ENCODE measurements around the gene TGFBI.

Gene TGFBI

DNA sequence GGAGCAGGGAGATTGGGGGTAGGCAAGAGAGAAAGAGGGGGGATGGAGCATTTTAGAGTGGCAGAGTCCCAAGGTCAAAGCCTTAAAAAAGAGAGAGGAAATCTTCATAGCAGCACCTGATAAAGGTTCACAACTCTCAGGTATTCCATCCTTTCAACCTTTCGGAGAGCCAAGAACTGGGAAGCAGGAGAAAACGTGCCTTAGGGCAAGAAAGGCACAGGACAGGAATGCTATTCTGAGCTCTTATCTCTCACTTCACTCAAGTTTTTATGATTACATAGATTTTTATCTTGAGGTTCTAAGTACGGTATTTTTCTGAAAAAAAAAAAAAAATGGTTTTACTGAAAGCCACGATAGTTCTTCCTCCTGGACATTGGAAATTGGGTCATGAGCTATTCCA lies 69.4 kb downstream of the TGFBI start:
- no peak for DNase-seq

DNA sequence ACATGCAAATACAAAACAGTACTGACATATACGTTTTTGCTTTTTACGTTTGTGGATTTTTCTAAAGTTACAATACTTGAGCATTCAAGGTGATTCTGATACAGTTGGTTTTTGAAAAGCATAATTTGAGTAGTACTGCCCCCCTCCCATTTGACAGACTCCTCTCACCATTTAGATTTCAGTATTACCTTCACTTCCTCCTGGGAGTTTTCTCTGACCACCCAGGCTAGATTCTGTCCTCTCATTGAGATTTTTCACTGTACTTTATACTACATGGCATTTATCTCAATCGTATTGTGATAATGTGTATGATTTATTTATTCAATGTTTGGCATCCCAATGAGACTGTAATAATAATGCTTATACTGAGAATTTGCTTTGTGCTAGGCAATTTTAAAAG lies 71.1 kb downstream of the TGFBI start:
- no peak for DNase-seq

GRCh38 chr5:136101884-136102283 lies 73.1 kb downstream of the TGFBI start:
- no peak for DNase-seq

DNA sequence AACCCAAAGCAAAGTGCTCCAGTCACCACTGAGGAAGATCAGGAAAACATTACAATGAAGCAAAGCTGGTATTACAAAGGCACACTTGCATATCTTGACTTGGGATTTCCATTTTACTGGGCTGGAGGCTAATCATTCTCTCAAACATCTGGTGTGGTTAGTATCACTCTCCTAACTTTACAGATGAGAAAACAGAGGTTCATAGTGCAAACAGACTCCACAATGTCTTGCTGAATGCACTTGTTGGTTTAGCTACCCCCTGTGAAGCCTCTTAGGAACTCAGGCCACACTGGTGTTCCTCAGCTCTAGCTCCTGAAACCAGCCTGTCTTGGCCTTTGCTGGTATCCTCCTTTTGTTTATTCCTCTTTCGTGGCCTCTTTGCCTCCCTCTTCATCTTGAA lies 74.3 kb downstream of the TGFBI start:
- no peak for DNase-seq

DNA sequence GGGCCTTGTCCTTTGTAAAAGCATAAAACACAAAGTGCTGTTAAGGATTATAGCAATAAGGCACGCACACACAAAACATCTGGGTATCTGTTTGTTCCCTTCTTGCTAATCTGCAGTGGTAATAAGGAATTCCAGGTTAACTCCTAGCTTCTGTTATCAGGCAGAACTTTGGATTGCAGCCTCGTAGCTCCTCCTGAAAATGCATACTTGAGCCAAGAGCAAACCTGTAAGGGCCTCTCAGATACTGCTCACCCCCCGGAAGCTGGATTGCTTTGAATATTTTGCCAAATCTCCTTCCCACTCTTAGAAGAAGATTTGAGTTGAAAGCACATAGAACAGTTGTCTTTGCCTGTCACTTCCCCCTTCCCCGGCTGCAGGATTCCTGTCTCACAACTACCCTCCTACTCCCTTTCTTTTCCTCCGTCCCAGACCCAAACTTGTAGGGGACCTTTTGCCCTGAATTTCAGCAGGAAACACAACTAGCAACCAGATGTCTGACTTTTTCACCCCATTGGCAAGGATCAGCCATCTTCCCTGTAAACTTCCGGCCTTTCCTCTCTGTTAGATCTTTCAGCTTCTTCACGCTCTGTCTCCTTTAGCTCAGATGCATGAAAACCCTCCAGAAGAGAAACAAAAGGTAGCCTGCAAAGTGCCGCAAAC lies 75.6 kb downstream of the TGFBI start:
- no peak for DNase-seq

DNA sequence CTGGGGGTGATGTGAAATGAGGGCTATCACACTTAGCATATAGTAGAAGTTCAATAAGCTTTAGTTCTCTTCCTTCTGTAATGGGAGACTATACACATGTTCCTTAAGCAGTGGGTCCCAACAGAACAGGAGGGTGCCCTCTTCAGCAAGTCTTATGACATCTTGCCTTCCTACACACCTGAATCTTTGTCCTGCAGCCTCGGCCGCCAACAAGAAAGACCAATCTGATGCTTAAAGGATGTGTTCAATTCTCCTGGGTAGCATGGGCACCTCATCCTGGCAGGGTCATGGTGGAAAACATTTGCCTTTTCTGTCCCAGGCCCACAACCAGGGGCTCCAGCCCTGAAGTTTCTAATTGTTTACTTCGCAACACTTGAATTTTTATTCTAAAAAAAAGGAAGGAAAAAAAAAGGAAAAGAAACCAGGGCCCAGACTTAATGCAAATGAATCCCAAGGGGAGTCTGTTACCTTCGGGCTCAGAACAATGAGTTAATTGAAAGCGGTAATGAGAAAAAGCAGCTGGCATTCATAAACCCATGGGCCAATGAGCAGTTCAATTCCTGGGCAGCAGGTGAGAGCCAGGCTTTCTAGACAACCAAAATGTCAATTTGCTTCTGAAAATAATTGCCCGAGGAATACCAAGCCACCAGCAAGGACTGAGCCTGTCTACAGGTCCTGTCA lies 77.7 kb downstream of the TGFBI start:
- no peak for DNase-seq

DNA sequence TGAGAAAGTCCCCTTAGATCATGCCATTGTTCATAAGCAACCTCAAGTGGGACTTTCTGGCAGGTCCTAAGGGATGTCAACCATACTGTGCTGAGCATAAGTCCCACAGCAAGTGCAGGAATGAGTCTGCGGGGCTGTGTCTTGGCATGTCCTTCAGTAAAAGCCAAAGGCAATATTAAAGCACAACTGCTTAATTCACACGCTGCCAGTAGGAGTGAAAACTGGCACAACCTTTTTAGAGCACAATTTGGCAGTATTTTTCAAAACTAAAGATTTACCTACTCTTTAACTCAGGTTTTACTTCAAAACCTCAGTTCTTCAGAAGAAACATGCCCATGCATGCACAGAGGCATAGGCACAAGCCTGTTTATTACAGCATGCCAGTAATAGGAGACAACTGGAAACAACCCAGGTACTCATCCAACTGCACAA lies 79.4 kb downstream of the TGFBI start:
- DNase-seq: no peak

DNA sequence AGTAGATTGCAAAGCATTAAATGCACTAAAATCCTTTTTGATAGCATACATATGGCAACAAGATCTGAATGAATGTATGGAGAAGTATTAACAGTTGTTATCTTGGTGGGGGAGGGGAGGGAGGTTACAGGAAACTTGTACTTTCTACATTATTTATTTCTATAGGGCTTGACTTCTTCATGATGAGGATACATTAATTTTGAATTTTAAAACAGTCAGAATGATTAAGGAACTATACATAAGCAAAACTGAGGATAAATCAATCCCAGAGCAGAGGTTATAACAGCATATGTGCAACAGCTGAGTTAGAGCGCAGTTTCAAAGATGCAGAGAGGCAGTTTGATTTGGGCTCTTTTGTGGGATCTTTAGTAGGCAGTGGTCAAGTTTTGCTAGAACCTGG lies 80.0 kb downstream of the TGFBI start:
- DNase-seq: no peak

DNA sequence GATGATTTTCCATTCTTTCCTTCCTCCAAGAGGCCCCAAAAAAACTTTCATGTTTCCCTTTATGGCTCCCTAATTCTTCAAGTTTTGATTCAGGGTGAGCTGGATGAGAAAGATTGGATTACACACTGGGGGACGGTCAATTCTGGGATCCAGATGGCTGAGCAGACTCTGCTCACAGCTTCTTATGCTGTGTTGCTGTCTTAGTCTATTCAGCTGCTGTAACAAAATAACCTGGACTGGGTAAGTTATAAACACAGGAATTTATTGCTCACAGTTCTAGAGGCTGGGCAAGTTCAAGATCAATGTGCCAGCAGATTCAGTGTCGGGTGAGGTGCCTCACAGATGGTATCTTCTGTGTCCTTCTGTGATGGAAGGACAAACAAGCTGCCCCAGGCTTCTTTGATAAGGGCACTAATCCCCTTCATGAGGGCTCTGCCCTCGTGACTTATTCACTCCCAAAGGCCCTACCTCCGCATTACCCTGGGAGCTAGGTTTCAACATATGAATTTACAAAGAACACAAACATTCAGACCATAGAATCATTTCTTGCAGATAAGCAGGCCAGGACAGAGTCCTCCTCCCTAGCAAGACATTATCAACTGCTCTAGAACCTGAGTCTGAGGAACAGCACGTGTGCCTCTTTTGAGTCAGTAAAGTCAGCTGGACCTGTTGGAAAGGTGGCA lies 80.8 kb downstream of the TGFBI start:
- no peak for DNase-seq
